Measurements from ENCODE around the gene LYVE1.

The LYVE1 gene, protein sequence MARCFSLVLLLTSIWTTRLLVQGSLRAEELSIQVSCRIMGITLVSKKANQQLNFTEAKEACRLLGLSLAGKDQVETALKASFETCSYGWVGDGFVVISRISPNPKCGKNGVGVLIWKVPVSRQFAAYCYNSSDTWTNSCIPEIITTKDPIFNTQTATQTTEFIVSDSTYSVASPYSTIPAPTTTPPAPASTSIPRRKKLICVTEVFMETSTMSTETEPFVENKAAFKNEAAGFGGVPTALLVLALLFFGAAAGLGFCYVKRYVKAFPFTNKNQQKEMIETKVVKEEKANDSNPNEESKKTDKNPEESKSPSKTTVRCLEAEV

DNA sequence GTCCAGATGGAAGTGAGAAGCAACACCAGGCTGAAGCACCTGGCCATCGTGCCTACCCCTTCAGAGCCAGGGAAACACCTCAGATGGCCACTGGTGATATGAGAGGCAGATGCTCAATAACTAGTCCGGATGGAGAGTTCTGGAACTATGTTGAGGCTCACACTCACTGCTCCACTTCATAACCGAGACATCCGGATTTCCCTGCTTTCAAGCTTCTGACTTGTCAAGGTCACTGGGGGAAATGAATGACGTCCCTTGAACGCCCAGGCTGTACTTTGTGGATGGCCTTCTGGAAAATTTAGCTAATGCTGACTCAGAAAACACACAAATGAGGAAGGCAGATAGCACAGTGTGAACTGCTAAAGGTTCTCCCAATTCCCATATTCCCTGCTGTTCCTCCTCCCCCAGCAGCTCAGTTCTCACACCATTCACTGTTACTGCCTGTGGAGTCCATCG lies at the start of gene LYVE1:
TSS of gene LYVE1 (minus strand) at position 180 of the 456 bp plus-strand sequence. CDS start at position 47, 133 bp downstream.
- TF ChIP-seq, protein P1, sequence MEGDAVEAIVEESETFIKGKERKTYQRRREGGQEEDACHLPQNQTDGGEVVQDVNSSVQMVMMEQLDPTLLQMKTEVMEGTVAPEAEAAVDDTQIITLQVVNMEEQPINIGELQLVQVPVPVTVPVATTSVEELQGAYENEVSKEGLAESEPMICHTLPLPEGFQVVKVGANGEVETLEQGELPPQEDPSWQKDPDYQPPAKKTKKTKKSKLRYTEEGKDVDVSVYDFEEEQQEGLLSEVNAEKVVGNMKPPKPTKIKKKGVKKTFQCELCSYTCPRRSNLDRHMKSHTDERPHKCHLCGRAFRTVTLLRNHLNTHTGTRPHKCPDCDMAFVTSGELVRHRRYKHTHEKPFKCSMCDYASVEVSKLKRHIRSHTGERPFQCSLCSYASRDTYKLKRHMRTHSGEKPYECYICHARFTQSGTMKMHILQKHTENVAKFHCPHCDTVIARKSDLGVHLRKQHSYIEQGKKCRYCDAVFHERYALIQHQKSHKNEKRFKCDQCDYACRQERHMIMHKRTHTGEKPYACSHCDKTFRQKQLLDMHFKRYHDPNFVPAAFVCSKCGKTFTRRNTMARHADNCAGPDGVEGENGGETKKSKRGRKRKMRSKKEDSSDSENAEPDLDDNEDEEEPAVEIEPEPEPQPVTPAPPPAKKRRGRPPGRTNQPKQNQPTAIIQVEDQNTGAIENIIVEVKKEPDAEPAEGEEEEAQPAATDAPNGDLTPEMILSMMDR (IDR thresholded peaks at IDR 0.05; ENCODE audit: borderline replicate concordance, control extremely low read depth, extremely low read depth, insufficient read depth, missing control alignments), result no peak
- no peak for DNase-seq (ENCODE audit: low spot score)
- in situ Hi-C loops (cut with MboI; ENCODE audit: low sequenced_read_pairs, unreplicated experiment), result no loop called here

DNA sequence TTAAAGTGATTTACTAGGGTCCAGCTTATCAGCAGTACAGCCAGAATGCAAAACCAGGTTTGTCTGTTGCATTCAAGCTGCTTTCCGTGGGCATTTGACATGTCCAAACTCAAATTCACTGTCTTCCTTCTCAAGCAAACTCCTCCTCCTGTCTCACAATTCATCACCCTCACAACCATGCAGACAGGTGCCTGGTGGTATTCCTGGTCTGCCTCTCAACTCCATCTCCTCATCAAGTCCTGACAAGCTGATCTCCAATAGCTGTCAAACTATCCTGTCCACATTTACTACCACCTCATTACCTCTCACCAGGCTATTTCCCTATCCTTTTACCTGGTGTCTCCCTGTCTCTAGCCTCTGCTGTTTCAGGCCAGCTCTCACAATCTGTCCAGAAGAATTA lies 49.1 kb upstream of the LYVE1 start:
- DNase-seq (ENCODE audit: low spot score), result no peak
- TF ChIP-seq, protein P1 (IDR thresholded peaks at IDR 0.05; ENCODE audit: borderline replicate concordance, control extremely low read depth, extremely low read depth, insufficient read depth, missing control alignments), result no peak
- in situ Hi-C loops (cut with MboI; ENCODE audit: low sequenced_read_pairs, unreplicated experiment), result no loop called here

DNA sequence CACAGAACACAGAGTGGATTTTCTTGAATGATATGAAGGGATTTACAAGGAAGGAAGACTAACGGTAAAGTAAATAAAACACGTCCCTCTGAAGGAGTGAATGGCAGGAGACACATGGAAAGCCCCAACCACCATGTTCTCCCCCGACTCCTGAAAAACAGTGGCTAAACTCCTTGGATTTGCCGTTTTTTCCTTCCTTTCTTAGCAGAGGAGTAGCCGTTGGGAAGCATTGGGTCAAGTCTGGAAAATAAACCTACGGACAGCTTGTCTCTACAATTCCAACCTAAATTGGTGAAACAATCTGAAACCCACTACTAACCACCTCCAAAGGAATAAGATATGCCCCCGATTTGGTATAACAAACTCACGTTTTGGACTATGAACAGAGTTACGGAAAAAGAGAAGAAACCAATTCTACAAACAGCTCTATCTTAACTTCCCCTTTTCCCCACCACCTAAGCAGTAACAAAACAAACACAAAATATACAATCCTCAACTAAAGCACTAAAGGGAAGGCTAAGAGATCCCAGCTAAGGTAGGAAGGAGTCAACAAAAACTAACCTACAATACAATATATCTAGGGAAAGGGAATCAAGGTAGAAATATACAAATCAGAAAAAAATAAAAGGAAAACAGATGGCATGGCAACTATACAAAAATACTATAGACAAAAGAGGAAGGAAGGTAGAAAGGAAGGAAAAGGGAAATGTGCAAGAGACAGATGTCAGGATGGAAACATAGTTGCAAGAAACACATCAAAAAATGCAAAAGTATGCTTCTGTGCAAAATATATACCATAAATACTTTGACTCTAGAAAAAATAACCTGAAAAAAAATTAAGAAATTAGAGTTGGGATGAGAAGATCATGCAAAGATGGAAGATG lies 43.8 kb upstream of the LYVE1 start:
- TF ChIP-seq, protein P1 (IDR thresholded peaks at IDR 0.05; ENCODE audit: borderline replicate concordance, control extremely low read depth, extremely low read depth, insufficient read depth, missing control alignments), result no peak
- in situ Hi-C loops (cut with MboI; ENCODE audit: low sequenced_read_pairs, unreplicated experiment), result no loop called here
- DNase-seq (ENCODE audit: low spot score), result no peak

DNA sequence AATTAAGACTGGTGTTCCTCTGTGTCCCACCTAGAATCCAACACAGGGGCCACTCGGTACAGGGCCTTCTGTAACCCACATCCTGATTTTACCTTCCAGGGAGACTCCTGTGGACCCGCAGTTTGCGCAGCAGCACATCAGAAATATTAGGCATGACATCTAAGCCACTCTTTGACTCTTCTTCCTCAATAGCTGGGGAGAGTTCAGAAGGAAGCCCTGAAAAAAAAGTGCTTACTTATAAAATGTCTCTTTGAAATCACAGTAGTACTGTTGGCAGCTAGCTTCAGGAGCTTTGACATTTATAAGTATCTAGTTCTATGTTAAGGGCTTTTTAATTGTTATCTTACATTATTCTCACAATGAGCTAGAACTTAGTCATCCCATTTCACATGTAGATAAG lies 41.2 kb upstream of the LYVE1 start:
- in situ Hi-C loops (cut with MboI; ENCODE audit: low sequenced_read_pairs, unreplicated experiment), result no loop called here
- TF ChIP-seq, protein P1 (IDR thresholded peaks at IDR 0.05; ENCODE audit: borderline replicate concordance, control extremely low read depth, extremely low read depth, insufficient read depth, missing control alignments), result no peak
- no peak for DNase-seq (ENCODE audit: low spot score)

DNA sequence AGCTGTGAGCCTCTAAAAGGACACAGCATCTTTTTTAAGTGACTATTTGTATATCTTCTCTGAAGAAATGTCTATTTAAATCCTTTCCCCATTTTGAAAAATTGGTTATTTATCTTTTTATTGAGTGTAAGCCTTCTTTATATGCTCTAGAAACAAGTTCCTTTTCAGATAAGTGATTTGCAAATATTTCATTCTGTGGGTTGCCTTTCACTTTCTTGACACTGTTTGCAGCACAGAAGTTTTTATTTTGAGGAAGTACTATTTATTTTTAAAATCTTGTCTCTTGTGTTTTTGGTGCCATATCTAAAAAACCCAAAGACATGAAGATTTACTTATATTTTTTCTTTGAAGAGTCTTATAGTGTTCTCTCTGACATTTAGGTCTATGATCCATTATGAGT lies 40.1 kb upstream of the LYVE1 start:
- TF ChIP-seq, protein P1 (IDR thresholded peaks at IDR 0.05; ENCODE audit: borderline replicate concordance, control extremely low read depth, extremely low read depth, insufficient read depth, missing control alignments), result no peak
- no peak for DNase-seq (ENCODE audit: low spot score)
- in situ Hi-C loops (cut with MboI; ENCODE audit: low sequenced_read_pairs, unreplicated experiment), result no loop called here

DNA sequence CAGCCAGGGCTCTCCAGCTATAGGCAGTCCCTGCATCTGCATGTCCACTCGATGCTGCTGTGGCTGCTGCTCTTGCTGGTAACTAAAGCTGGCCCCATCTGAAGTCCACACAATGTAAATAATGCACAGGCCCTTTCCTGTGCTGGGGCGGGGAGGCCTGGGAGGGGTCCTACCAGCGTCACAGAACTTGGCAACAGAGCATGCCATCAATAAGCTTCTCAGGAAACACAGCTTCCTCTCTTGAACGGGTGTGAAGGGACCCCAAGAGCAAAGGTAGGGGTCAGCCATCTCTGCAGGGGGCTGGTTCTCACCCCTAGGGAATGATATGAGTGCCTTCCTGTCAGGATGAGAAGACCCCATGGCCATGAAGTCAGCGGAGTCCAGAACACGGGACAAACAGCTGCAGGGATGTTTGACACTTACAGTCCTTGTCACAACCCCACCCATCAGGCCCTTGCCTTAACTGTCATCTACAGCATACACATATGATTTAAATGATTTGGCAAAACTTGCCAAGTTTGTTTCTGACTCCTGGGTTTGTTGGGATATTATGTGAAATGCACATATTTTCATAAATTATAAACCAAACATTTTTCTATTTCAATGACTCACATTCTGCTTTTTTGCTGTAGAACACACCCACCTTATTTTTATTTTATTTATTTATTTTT lies 39.1 kb upstream of the LYVE1 start:
- in situ Hi-C loops (cut with MboI; ENCODE audit: low sequenced_read_pairs, unreplicated experiment), result no loop called here
- TF ChIP-seq, protein P1 (IDR thresholded peaks at IDR 0.05; ENCODE audit: borderline replicate concordance, control extremely low read depth, extremely low read depth, insufficient read depth, missing control alignments), result no peak
- no peak for DNase-seq (ENCODE audit: low spot score)

Data from GM13976 (cell line).